NK-92 treated with Interleukin-12 subunit alpha and Interleukin-12 subunit beta, amount 100 ng/mL, for 24 hours (cell line): ENCODE data around the gene RIN3.

Experiments used
- DNase-seq: peaks from one replicate; lab custom pipeline; 2025; lab: John Stamatoyannopoulos, UW

RIN3 gene

DNA sequence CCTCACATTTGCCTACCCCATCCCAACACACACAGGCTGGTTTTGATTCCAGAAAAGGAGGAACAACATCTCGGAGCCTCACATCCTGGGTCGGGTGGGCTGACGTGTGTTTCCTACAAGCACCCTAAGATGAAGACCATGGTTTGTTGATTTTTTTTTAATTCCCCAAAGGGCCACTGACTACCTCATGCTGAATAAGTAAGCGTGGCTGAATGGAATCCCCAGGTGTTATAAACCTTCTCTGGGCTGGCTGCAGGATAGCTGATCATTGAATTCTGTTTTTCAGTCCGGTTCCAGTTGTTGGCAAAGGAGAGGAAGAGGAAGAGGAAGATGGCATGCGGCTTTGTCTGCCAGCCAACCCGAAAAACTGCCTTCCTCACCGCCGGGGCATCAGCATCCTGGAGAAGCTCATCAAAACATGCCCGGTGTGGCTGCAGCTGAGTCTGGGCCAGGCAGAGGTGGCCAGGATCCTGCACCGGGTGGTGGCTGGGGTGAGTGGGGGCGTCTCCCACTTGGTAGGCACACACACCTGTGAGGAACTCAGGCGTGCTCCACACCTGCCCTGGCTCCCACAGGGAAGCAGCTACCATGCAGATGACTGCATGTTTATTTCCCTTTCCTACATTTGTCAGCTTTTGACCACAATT lies 42.0 kb downstream of the RIN3 start:
- DNase-seq = no peak

GRCh38 chr14:92556255-92556741 lies 42.7 kb downstream of the RIN3 start:
- DNase-seq = no peak

DNA sequence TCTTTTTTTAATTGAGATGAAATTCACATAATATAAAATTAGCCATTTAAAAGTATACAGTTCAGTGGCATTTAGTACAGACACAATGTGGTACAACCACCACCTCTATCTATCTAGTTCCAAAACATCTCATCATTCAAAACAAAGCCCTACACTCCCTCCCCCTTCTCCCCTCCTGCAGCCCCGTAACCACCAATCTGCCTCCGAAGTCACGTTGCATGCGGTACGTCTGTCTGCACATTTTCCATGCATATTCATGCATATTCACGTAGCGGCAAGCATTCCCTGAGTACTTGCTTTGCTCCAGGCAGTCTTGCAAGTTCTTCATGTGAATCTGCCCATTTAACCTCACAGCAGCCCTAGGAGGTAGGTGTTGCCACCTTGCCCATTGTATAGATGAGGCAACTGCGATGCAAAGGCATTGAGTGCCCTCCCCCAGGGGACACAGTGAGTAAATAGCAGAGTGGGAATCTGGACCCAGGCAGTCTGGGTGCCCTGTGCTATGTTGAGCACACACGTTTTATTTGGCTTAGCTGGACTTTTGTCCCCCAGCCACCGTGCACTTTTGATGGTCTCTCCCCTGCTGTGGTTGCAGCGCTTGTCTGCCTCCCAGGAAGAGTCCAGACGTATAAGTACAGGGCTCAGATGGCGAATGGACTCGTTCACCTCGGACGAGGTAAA lies 43.4 kb downstream of the RIN3 start:
- DNase-seq = no peak

- no peak for DNase-seq
These were observed 43.9 kb downstream of the RIN3 start for GRCh38 chr14:92557544-92557912.

DNA sequence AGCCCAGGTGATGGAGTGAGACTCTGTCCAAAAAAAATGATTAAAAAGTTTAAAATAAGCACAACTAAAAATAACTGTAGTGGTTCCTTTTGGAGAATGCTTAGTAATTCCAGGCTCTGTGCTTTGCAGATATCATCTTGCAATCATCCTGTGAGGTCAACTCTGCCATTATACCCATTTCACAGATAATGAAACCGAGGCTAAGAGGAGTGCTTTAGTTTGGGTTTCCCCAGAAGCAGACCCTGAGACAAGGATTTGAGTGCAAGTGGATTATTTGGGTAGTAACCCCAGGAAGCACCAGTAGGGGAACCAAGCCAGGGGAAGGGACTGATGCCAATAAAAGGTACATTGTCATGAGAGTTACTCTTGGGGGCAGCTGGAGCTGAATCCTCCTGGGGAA lies 44.7 kb downstream of the RIN3 start:
- no peak for DNase-seq

DNA sequence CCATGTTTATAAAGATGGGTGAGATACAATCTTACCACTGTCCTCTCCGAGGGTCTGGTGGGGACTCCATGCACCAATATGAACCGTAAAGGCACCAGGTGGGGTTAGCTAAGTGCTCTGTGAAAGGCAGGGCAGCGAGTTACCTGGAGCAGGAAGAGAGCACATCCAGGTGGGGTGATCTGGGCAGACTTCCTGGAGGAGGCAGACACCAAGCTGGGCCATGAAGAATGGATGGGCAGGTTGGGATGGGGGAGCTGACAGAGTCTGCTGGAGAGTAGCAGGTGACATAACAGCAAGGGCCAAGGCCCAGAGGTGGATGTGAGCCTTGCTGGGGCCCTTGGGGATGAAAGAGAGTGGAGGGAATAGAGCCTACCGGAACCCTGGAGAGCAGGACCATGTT lies 45.9 kb downstream of the RIN3 start:
- no peak for DNase-seq

- DNase-seq = no peak
These were observed 46.7 kb downstream of the RIN3 start for GRCh38 chr14:92560106-92560865.

DNA sequence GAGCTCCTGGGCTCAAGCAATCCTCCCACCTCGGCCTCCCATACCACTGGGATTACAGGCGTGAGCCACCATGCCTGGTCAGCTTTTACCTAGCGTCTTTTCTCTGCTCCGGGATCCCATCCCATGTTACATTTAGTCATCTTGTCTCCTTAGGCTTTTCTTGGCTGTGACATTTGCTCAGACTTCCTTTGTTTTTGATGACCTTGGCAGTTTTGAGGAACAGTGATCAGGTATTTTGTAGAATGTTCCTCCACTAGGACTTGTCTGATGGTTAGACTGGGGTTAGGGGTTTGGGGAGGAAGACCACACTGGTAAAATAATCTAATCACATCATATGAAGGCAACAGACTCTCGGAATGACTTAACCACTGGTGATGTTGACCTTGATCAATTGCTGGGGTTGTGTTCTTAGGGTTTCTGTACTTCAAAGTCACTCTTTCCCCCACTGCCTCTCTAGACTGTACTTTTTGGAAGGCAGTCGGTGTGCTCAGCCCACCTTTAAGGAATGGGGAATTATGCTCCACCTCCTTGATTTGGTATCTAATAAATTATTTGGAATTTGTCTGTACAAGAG lies 48.4 kb downstream of the RIN3 start:
- no peak for DNase-seq

DNA sequence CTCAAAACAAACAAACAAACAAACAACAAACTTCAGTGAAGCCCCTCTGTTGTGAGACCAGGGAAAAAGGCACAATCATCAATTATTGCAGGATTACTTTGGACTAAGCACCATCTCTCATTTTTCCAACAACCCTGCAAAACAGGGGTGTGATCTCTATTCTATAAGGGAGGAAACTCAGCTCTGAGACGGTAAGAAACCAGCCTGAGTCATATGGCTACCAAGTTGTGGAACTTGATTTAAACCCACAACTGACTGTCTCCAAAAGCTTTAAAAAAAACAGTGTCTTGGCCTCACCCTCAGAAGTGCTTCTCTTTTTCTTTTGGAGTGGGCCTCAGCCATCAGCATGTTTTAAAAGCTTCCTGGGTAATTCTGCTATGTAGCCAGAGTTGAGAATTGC lies 49.8 kb downstream of the RIN3 start:
- no peak for DNase-seq

DNA sequence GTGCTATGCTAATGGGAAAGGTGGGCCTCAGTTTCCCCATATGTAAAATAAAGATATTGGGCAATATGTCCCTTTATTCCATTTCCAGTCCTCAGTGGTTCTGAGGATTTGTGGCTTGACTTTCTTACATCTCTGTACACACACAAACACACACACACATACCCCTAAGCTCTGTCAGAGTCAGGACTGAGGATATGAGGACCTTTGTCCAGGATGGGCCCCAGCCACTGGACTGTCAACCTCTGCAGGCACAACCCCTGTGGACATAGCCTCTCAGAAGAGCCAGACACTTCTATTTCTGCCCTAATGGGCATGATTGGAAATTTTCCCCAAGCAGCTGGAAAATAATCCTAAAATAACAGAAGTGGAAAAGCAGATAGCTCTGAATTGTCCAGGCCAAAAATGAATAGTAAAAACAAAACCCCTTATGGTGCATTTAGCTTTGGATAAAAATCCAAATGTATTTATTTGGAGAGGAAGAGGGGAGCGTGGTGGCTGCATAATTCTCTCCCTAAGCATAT lies 50.2 kb downstream of the RIN3 start:
- no peak for DNase-seq

DNA sequence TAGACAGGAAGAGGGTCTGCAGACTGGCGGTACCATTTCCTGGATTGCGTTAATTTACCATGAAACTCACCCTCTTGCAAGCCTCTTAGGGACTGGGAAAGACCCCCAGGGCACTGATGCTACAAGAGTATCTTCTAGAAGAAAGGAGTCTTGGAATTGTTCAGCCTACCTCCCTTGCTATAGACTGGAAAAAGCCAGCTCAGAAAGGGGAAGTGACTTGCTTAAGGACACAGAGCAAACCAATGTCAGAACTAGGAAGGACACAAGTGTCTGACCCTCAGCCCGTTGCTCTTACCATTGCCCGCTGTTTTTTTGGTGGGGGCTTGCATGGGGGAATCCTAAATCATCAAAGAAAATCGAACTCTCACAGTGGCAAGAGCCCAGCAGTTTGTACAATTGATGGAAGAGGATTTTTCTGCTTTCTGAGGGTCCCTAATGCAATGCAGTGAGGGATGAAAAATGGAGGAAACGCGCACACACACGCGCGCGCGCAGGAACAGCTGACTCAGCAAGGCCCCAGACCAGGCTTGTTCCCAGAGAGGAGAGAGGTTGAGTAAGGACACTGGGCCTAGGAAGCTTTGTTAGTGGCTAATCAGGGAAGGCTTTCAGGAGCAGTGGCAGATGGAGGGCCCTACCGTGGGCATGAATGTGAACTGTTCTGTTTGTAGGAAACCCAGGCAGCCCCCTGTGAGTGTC lies 50.9 kb downstream of the RIN3 start:
- no peak for DNase-seq

GRCh38 chr14:92565040-92565717 lies 51.6 kb downstream of the RIN3 start:
- no peak for DNase-seq

GRCh38 chr14:92565718-92566115 lies 52.1 kb downstream of the RIN3 start:
- no peak for DNase-seq

DNA sequence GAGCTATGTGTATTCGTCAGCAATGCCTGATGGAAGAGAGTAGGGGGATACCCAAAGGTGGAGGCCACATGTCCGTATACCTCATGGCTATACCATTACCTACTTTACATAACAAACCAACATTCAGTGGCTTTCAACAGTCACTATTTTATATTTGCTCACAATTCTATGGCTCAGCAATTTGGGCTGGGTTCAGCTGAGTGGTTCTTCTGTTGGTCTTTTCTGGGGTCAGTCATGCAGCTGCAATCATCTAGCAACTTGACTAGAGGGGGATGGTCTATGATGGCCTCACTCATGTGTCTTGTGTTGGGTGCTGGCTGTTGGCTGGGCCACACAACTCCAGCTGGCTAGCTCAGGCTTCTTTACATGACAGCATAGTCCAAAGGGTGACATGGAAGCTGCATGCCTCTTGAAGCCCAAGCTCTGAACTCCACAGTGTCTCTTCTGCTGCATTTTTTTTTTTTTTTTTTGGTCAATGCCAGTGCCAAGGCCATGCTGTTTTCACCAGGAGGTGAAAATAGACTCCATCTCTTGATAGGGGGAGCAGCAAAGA lies 53.7 kb downstream of the RIN3 start:
- DNase-seq = no peak

GRCh38 chr14:92568621-92569479 lies 55.3 kb downstream of the RIN3 start:
- peak; percentile 56 for DNase-seq

DNA sequence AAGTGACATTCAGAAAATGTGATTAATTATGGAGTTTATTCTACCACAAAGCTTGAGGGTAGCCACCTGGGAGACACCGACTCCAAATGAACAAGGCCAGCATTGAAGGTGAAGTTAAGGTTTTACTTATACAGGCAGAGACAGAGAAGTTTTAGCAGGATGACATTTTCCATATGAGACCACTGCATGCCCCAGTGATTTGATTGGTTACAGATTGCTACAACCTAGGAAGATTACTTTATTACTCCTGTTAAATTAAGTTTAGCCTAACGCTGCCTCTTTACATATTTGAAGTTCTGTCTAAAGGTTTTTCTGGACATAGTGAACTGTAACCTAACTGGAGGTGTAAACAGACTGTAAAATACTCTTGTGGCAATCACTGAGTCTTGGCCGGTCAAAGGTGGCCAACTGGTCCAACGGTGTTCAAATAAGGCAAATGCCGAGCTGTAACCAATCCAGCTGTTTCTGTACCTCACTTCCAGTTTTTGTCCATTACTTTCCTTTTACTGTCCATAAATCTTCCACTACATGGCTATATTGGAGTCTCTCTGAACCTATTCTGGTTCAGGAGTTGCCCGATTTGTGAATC lies 57.2 kb downstream of the RIN3 start:
- DNase-seq = no peak

DNA sequence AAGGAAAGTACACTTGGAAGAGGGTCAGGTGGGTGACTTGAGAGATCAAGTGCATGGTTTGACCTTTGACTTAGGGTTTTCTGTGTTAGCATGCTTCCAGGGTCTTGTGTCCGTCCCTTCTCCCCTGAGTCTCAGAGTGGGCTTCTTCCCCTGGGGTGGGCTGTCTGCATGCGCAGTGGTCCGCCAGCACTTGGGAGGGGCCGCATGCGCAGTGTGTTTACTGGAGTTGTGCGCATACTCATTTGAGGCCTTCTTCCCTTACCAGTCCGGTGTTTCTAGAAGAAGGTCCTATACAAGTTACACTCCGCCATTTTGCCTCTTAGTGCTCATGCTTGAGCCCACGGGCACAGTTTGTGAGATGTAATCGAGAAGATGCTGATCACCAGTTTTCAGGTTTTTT lies 58.5 kb downstream of the RIN3 start:
- no peak for DNase-seq

GRCh38 chr14:92573761-92574498 lies 60.3 kb downstream of the RIN3 start:
- DNase-seq = no peak
